A673 (cell line): ENCODE results near the gene TMEM30A. TPM values are rescaled to one million over a fixed set of nuclear protein-coding genes. Genes with fewer than 3 reads are reported as not detected.

Experiments used
- BruUV-seq: library from RNA; stranded (reverse); fragments of 400-500 nt; replicated peaks from 2 replicates; lab custom pipeline; 2021; lab: Mats Ljungman, UMichigan
- CTCF ChIA-PET: fragments of 300-600 bp; sonication (Branson Sonifier 250); formaldehyde crosslinking; loops from one replicate; lab custom pipeline; 2022; ENCODE audit warnings: antibody characterized with exemption; lab: Charles Lee
- POLR2A ChIA-PET: fragments of 300-600 bp; sonication (Branson Sonifier 250); formaldehyde crosslinking; loops from one replicate; lab custom pipeline; 2022; ENCODE audit warnings: antibody characterized with exemption; ENCODE audit not compliant: low non-redundant PET; lab: Charles Lee
- DNase-seq: peaks from one replicate; pipeline ENCODE4 v3.0.0-alpha.2; 2015; ENCODE audit warnings: low spot score
- H3K27ac ChIP-seq: fragments of 200-600 bp; sonication (generic); 2 replicates; pipeline ENCODE4 v1.5.1; 2016; ENCODE audit warnings: mixed run types, low read depth, mild to moderate bottlenecking, mixed read lengths, antibody characterized with exemption, low read length; ENCODE audit not compliant: poor library complexity, severe bottlenecking
- H3K27me3 ChIP-seq: fragments of 200-600 bp; sonication (generic); replicated peaks from 2 replicates; pipeline ENCODE4 v1.6.1; 2017; ENCODE audit warnings: mixed run types, low read depth, mild to moderate bottlenecking, mixed read lengths, antibody characterized with exemption, low read length; ENCODE audit not compliant: insufficient read depth, poor library complexity
- H3K36me3 ChIP-seq: fragments of 200-600 bp; sonication (generic); 2 replicates; pipeline ENCODE4 v1.6.1; 2016; ENCODE audit warnings: mixed run types, mild to moderate bottlenecking, mixed read lengths, antibody characterized with exemption, low read length; ENCODE audit not compliant: insufficient read depth, poor library complexity, severe bottlenecking
- H3K4me1 ChIP-seq: fragments of 200-600 bp; sonication (generic); 2 replicates; pipeline ENCODE4 v1.6.1; 2017; ENCODE audit warnings: mixed run types, mild to moderate bottlenecking, mixed read lengths, antibody characterized with exemption, low read length; ENCODE audit not compliant: insufficient read depth, poor library complexity, severe bottlenecking
- H3K4me3 ChIP-seq: fragments of 200-600 bp; sonication (generic); 2 replicates; pipeline ENCODE4 v1.5.1; 2016; ENCODE audit warnings: low read depth, mixed run types, mild to moderate bottlenecking, mixed read lengths, low read length; ENCODE audit not compliant: poor library complexity, severe bottlenecking
- H3K9me3 ChIP-seq: fragments of 200-600 bp; sonication (generic); 2 replicates; pipeline ENCODE4 v1.6.1; 2016; ENCODE audit warnings: mixed run types, low read depth, mild to moderate bottlenecking, mixed read lengths, antibody characterized with exemption, low read length; ENCODE audit not compliant: poor library complexity, severe bottlenecking
- CTCF ChIP-seq: fragments of 300-800, 200-600 bp; sonication (generic); conservative IDR thresholded peaks from 2 replicates; pipeline ENCODE4 v1.5.1; 2017; ENCODE audit warnings: low read depth, mild to moderate bottlenecking, antibody characterized with exemption, low read length, moderate library complexity, mixed read lengths
- EZH2 ChIP-seq: fragments of 200-600 bp; sonication (generic); IDR thresholded peaks from 2 replicates; pipeline ENCODE4 v1.6.1; 2017; ENCODE audit warnings: borderline replicate concordance, low read depth, mild to moderate bottlenecking, mixed read lengths, antibody characterized with exemption, low read length; ENCODE audit not compliant: poor library complexity, severe bottlenecking
- intact Hi-C: fragments of 100-400 bp; cut with micrococcal nuclease; formaldehyde crosslinking; loops from one replicate; pipeline ENCODE4 v1.10.0; 2022; ENCODE audit not compliant: unreplicated experiment
- total RNA-seq: library from RNA; stranded (reverse); gene quantifications from 2 replicates; pipeline ENCODE4 v1.2.3, GENCODE V29; 2021

Gene TMEM30A
- total RNA-seq, 1 experiment from 2014 or later = 63.9 TPM

GRCh38 chr6:75213112-75213511 is 71.5 kb downstream of the TMEM30A start:
- POLR2A ChIA-PET = no interaction called here
- Histone ChIP-seq H3K27me3 (no peaks in the 10 kb centered on the region), H3K27ac (no peak overlapping the region), H3K4me3 (no peak overlapping the region), H3K36me3 (no peaks in the 10 kb centered on the region), H3K4me1 (peaks cover 33% of the 10 kb centered on the region), H3K9me3 (no peaks in the 10 kb centered on the region)
- DNase-seq = no peak
- CTCF ChIA-PET = interaction anchor here (0.5 kb wide), 1 partner anchor 332 kb away, joined by 3 read pairs; no protein-coding TSS in a partner anchor
- BruUV-seq = no TSS peak
- intact Hi-C loops = loop anchor here (10.0 kb wide), 1 partner anchor 1538 kb away; no protein-coding TSS in a partner anchor
- TF ChIP-seq EZH2 (no peak), CTCF (no peak)

- TF ChIP-seq EZH2 (no peak), CTCF (no peak)
- H3K4me1 ChIP-seq = peaks cover 32% of the 10 kb centered on the region
- ChIA-PET POLR2A (no interaction called here), CTCF (interaction anchor here (0.9 to 1.1 kb wide), 3 partner anchors 324 to 1473 kb away, joined by 3 to 4 read pairs (median 3); no protein-coding TSS in a partner anchor)
- peak; percentile 57 for DNase-seq
- BruUV-seq = no TSS peak
- no peaks in the 10 kb centered on the region for H3K36me3 ChIP-seq
- H3K9me3 ChIP-seq = no peaks in the 10 kb centered on the region
- H3K4me3 ChIP-seq = no peak overlapping the region
- H3K27ac ChIP-seq = no peak overlapping the region
- intact Hi-C loops = loop anchor here (10.0 kb wide), 1 partner anchor 1537 kb away; no protein-coding TSS in a partner anchor
- H3K27me3 ChIP-seq = peaks cover 3% of the 10 kb centered on the region
Observed at GRCh38 chr6:75211920-75212590, 72.5 kb downstream of the TMEM30A start.

- CTCF ChIA-PET = interaction anchor here (0.5 to 1.1 kb wide), 4 partner anchors 323 to 1485 kb away, joined by 3 to 7 read pairs (median 4); no protein-coding TSS in a partner anchor
- no TSS peak for BruUV-seq
- Histone ChIP-seq H3K4me3 (no peak overlapping the region), H3K36me3 (no peaks in the 10 kb centered on the region), H3K9me3 (no peaks in the 10 kb centered on the region), H3K27ac (no peak overlapping the region), H3K27me3 (peaks cover 13% of the 10 kb centered on the region), H3K4me1 (peaks cover 25% of the 10 kb centered on the region)
- intact Hi-C loops = loop anchor here (10.0 kb wide), 1 partner anchor 1536 kb away; no protein-coding TSS in a partner anchor
- POLR2A ChIA-PET = no interaction called here
- TF ChIP-seq EZH2 (no peak), CTCF (peak; percentile 85)
- peak; percentile 80 for DNase-seq
Observed at GRCh38 chr6:75210885-75211739, 73.5 kb downstream of the TMEM30A start.
